HG03342 (cell line): ENCODE measurements around the gene CFAP300.

Source experiments
- ATAC-seq: cut with Tn5 transposase; IDR thresholded peaks from one replicate; pipeline ENCODE4 v1.9.1; 2021; ENCODE audit warnings: mild to moderate bottlenecking, moderate library complexity; ENCODE audit not compliant: unreplicated experiment

The CFAP300 gene

GRCh38 chr11:102071497-102072472, 24.5 kb downstream of the CFAP300 start:
- no peak for ATAC-seq

DNA sequence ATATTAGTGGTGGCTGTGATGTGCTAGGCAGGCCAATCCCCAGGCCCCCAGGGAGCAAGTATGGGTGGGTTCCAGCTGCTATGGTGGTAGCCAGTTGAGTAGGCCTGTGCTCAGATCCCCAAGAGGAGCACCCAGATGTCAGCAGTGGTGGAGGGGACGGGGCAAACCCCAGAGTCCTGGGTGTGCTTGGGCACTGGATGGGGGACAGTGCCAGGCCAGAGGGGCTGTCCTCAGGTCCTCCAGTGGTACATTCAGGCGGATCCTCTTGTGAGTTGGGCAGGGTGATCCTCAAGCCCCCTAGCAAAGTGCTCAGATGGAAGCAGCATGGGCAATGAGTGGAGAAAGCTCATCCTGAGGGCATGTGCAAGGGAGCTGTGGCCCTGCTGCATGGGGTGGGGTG, 26.0 kb downstream of the CFAP300 start:
- ATAC-seq: no peak

GRCh38 chr11:102079625-102080024, 32.4 kb downstream of the CFAP300 start:
- ATAC-seq: no peak

DNA sequence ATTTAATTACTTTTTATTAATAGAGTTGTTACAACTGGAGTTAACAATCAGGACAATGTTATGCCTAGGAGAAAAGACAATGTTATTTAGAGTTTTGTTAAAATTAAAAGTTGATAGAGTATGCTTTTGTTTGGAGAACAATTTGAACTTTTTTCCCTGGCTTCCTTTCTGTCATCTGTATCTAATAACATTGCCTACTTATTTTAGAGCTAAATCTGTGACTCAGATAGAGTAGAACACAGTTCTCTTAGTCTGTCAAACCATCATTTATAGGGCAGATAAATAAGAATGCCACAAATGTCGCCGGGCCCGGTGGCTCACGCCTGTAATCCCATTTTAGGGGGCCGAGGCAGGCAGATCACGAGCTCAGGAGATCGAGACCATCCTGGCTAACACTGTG, 34.1 kb downstream of the CFAP300 start:
- no peak for ATAC-seq

DNA sequence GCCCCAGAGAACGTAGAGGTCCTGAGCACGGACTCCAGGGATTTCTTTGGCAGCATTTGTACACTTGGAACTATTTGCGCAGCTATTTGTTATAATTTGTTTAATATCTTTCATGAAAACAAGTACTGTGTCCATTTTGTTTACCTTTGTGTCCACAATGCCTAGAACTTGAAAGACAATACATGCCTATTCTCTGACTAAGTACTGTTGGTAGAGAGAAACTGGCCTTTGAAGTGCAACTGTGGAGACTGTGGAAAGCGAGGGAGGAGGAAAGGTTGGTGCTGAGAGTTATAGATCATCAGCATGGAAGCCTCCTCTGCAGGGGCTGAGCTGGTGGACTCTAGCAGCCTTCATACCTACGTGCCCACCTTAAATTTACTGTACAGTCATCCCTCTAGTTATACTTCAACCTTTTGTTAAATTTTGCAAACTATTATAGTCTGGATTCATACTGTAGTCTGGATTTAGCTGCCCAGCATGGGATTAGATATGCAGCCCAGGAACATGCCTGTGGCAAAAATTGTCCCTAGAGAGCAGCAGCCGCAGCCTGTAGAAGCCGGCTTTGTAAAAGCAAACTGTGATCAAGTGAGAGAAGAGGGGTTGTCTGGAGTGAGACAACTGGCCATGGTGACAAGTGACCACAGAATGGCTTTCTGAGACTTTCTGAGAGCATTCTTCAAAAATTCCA, 38.8 kb downstream of the CFAP300 start:
- ATAC-seq: no peak

DNA sequence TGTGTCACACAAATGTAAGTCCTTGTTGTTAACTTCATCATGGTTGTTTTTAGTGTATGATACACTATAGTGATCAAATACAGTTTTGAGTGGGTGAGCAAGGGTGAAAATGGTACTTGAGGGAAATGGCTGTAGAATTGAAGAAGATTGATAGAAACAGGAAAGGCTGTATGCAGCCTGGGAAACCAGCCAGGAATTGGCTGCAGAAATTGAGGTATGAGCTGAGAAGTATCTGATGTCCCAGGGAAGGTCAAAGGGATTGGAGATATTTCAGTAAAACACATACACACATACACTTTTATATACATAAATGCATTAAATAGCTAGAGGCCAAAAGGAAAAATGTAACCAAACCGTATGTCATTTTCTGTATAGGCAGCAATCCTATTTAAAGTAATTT, 49.9 kb downstream of the CFAP300 start:
- ATAC-seq: no peak

GRCh38 chr11:102099755-102100154, 52.5 kb downstream of the CFAP300 start:
- no peak for ATAC-seq

DNA sequence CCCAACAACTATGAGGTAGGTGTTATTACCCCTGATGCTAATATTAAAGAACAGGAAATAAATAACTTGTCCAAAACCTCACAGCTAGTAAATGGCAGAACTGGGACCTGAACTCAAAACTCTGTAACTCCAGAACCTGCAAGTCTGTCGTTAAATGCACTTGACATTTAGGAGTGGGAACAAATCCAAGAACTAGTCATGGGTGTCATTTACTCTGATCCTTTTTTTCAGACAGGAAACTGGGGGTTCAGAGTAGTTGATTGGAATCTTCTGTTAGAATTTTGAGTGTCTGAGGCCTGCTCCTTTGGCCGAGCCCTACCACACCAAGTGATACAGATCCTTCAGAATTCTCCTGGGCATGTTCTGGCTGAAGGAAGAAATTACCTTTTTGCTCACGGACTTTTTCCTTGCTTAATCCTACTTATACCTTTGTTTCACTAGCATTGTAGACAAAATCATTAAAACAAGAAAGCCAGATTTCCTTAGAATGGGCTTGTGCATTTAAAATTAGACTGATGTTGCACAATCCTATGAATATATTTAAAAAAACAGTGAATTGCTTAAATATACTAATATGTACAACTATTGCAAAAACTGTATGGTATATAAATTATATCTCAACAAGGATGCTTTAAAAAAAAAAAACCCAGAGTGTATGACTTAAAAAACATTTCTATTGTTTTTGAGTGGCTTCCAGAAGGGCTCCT, 61.6 kb downstream of the CFAP300 start:
- no peak for ATAC-seq

GRCh38 chr11:102109896-102110760, 62.9 kb downstream of the CFAP300 start, which contains the start of gene YAP1:
TSS of gene YAP1 (plus strand) at chr11:102110447. CDS start at chr11:102110849, 402 bp downstream.
- peak; percentile 85 for ATAC-seq

DNA sequence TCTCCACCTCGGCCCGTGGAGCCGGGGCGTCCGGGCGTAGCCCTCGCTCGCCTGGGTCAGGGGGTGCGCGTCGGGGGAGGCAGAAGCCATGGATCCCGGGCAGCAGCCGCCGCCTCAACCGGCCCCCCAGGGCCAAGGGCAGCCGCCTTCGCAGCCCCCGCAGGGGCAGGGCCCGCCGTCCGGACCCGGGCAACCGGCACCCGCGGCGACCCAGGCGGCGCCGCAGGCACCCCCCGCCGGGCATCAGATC, 63.4 kb downstream of the CFAP300 start:
- no peak for ATAC-seq

GRCh38 chr11:102111011-102111786, 64.0 kb downstream of the CFAP300 start:
- peak; percentile 20 for ATAC-seq

DNA sequence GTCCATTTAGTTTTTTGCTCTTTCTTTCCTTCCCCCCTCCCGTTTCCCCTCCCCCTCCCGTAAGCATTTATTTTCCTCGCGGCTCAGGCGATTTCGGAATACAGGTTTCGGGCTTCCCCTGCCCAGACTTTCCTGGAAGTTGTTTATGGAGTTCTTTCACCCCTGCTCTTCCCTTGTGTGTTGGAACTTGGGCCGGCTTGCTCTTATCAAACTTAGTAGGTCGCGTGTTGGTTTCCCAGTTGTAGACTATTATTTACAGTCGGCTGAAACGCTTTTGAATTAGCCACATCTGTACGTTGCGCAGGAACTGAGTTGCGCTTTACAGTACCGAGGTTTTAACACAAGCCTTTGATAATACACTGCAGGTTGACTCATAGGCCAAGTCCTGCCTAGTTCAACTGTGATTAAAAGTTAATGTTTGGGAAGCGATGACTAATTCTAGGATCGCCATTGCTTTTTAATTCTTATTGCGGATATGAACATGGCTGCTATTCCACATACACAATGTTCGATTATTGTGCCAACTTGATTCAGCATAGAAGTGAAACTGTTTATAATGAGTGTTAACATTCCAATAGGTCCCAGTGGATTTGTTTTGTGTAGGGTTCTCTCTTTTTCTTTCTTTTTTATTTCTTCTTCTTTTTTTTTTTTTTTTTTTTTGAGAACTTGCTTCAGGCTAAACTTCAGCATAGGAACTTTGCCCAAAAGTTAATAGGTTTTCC, 64.7 kb downstream of the CFAP300 start:
- ATAC-seq: no peak

DNA sequence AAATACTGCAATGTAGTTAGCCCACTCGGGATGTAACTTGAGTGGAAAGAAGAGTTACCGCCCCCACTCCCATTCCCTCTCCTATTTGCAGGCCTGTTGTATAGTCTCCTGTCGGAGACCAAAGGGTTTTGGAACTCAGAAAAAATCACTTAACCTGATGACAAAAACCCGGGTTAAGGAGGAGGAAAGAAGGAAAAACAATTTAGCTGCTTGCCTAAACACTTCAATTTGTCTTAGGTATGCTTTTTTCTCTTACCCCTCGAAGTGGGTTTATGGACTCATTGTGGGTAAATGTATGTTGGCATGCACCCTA, 65.2 kb downstream of the CFAP300 start:
- no peak for ATAC-seq

DNA sequence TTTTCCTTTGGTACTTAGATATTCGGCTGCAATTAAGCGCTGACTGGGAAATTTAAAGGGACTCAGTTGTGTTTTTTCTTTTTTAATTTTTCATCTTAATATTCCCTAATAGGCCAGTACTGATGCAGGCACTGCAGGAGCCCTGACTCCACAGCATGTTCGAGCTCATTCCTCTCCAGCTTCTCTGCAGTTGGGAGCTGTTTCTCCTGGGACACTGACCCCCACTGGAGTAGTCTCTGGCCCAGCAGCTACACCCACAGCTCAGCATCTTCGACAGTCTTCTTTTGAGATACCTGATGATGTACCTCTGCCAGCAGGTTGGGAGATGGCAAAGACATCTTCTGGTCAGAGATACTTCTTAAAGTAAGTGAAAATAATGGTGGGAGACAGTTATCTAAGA, 66.8 kb downstream of the CFAP300 start:
- ATAC-seq: no peak

- ATAC-seq: no peak
Observed at GRCh38 chr11:102115557-102115956, 68.3 kb downstream of the CFAP300 start.

DNA sequence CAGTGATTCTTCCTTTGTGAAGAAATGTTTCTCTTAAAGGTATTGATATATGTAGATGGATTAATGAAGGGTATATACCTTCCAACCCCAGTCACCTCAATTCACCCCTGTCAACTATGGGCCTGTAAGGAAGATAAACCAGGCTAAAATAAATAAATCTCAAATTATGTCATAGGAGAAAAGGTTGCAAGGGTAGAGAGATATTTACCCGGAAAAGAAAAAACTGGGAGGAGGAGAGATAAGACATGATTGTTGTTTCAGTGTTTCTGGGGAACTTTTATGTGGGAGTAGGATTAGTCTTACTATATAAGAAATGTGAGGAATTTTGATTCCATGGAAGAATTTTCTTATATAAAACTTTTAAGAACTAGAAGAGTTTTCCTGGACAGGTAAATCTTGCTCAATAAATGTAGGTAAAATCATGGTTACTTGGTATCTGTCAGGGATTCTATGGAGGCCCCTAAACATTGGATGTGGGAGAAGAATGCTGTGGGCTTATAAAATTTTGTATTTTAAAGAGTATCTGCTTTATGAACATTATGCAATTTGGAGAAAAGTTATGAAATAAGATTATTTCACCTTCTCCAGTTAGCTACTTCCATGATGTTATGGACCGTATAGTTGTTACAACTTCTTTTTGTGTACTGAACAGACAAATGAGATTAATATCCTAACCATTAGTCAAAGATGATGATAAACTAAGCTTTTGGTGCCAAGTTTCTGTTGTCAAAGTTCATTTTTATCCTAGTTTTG, 69.4 kb downstream of the CFAP300 start:
- no peak for ATAC-seq

- ATAC-seq: no peak
Observed at GRCh38 chr11:102117472-102118113, 70.4 kb downstream of the CFAP300 start.

- ATAC-seq: no peak
Observed at GRCh38 chr11:102118937-102119336, 71.7 kb downstream of the CFAP300 start.
